Measurements from ENCODE around the gene RBM47.

Gene RBM47

GRCh38 chr4:40516651-40517050 lies 113.0 kb downstream of the RBM47 start:
- TF ChIP-seq TCF12 (IDR thresholded peaks at IDR 0.05; ENCODE audit: low read depth) (no peak), NFIC (IDR thresholded peaks at IDR 0.05) (no peak), MAX (IDR thresholded peaks at IDR 0.05) (no peak), TEAD4 (IDR thresholded peaks at IDR 0.05) (no peak), FOXM1 (IDR thresholded peaks at IDR 0.05; ENCODE audit: borderline replicate concordance, low read depth) (no peak), RAD21 (IDR thresholded peaks at IDR 0.05; ENCODE audit: low read depth) (no peak), USF1 (IDR thresholded peaks at IDR 0.05) (no peak), ZBTB7A (IDR thresholded peaks at IDR 0.05; ENCODE audit: low read depth) (no peak), EGR1 (IDR thresholded peaks at IDR 0.05) (no peak), CEBPB (IDR thresholded peaks at IDR 0.05) (no peak)
- TF ChIP-seq, protein P1, sequence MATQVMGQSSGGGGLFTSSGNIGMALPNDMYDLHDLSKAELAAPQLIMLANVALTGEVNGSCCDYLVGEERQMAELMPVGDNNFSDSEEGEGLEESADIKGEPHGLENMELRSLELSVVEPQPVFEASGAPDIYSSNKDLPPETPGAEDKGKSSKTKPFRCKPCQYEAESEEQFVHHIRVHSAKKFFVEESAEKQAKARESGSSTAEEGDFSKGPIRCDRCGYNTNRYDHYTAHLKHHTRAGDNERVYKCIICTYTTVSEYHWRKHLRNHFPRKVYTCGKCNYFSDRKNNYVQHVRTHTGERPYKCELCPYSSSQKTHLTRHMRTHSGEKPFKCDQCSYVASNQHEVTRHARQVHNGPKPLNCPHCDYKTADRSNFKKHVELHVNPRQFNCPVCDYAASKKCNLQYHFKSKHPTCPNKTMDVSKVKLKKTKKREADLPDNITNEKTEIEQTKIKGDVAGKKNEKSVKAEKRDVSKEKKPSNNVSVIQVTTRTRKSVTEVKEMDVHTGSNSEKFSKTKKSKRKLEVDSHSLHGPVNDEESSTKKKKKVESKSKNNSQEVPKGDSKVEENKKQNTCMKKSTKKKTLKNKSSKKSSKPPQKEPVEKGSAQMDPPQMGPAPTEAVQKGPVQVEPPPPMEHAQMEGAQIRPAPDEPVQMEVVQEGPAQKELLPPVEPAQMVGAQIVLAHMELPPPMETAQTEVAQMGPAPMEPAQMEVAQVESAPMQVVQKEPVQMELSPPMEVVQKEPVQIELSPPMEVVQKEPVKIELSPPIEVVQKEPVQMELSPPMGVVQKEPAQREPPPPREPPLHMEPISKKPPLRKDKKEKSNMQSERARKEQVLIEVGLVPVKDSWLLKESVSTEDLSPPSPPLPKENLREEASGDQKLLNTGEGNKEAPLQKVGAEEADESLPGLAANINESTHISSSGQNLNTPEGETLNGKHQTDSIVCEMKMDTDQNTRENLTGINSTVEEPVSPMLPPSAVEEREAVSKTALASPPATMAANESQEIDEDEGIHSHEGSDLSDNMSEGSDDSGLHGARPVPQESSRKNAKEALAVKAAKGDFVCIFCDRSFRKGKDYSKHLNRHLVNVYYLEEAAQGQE (IDR thresholded peaks at IDR 0.05; ENCODE audit: low read depth), result no peak

DNA sequence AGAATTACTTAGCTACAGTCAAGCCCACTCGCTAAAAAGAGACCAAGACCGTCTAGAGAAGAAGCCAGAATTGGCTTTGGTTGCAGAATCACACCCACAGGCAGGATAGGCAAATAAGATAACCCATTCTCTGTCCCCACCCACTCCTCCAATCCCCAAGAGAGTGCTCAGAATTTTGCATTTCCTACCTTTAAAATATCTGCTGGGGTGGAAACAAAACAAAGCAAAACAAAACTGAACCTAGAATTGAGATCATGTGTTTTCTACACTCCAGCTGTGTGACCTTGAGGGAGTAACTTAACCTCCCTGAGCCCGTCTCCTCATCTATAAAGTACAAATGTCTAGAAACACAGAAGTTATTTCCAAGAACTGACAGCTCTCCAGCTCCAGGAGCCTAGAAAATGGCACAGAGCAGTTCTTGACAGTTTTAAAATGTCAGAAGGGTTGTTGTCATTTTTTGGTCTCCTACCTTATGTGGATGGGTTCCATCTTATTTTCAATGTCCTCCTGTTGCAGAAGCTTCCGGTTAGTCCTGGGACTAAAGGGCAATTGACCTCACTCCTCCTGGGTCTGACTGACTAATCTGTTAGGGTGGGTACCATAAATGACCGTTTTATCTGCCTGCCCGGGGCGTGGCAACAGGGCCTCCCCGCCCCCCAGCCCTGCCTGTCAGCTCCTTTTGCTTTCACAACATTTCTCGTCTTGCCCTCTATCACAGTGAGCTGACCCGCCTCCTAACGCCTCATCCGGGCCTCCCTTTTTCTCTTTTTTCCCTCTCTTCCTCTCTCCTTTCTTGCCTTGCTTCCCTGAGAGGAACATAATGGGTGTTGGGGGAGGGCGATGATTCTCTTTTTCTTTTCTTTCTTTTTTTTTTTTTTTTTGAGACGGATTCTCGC lies 114.0 kb downstream of the RBM47 start:
- TF ChIP-seq, protein P1 (IDR thresholded peaks at IDR 0.05; ENCODE audit: low read depth), result no peak
- no peak for TF ChIP-seq TCF12 (IDR thresholded peaks at IDR 0.05; ENCODE audit: low read depth)
- TF ChIP-seq CEBPB (IDR thresholded peaks at IDR 0.05), result no peak
- no peak for TF ChIP-seq FOXM1 (IDR thresholded peaks at IDR 0.05; ENCODE audit: borderline replicate concordance, low read depth)
- TF ChIP-seq EGR1 (IDR thresholded peaks at IDR 0.05), result no peak
- TF ChIP-seq TEAD4 (IDR thresholded peaks at IDR 0.05), result no peak
- no peak for TF ChIP-seq YY1 (IDR thresholded peaks at IDR 0.05; ENCODE audit: low read depth)
- TF ChIP-seq NFIC (IDR thresholded peaks at IDR 0.05), result no peak
- no peak for TF ChIP-seq RAD21 (IDR thresholded peaks at IDR 0.05; ENCODE audit: low read depth)
- no peak for TF ChIP-seq MAX (IDR thresholded peaks at IDR 0.05)
- no peak for TF ChIP-seq EP300 (IDR thresholded peaks at IDR 0.05; ENCODE audit: borderline replicate concordance)
- no peak for TF ChIP-seq USF1 (IDR thresholded peaks at IDR 0.05)
- TF ChIP-seq ZBTB7A (IDR thresholded peaks at IDR 0.05; ENCODE audit: low read depth), result no peak
- no peak for TF ChIP-seq TAF1 (IDR thresholded peaks at IDR 0.05; ENCODE audit: low read depth)
- no peak for TF ChIP-seq CREB1 (IDR thresholded peaks at IDR 0.05; ENCODE audit: low read depth)

DNA sequence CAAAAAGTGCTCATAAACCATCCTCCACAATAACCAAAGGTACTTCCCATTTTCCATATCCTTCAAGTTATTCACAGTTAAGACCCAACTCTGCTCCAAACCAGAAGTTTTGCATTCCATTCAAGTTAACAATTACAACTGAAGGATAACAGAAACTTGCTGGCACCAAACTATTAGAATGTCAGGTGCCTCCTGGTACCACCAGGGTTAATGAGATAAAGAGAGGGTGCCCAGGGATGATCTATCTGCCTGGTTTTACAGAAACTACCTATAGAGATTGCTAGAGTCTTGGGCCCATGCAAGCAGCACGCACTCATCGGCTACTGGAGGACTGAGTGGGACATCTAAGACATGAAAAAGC lies 114.6 kb downstream of the RBM47 start:
- TF ChIP-seq CEBPB (IDR thresholded peaks at IDR 0.05), result no peak
- no peak for TF ChIP-seq EGR1 (IDR thresholded peaks at IDR 0.05)
- 0 out of 2 replicates have a peak, but pooled peaks have one; percentile 22 for TF ChIP-seq TEAD4 (IDR thresholded peaks at IDR 0.05)
- no peak for TF ChIP-seq MAX (IDR thresholded peaks at IDR 0.05)
- TF ChIP-seq CREB1 (IDR thresholded peaks at IDR 0.05; ENCODE audit: low read depth), result 0 out of 2 replicates have a peak, but pooled peaks have one; percentile 1

- TF ChIP-seq TEAD4 (IDR thresholded peaks at IDR 0.05) (no peak), YY1 (IDR thresholded peaks at IDR 0.05; ENCODE audit: low read depth) (no peak), TCF12 (IDR thresholded peaks at IDR 0.05; ENCODE audit: low read depth) (0 out of 2 replicates have a peak, but pooled peaks have one; percentile 15), EGR1 (IDR thresholded peaks at IDR 0.05) (peak; percentile 33; the same call in 1 of the 2 replicates)
Measured at GRCh38 chr4:40514497-40514951, 115.1 kb downstream of the RBM47 start.

GRCh38 chr4:40511036-40511614 lies 118.5 kb downstream of the RBM47 start:
- TF ChIP-seq TCF12 (IDR thresholded peaks at IDR 0.05; ENCODE audit: low read depth) (no peak), CREB1 (IDR thresholded peaks at IDR 0.05; ENCODE audit: low read depth) (no peak), FOXM1 (IDR thresholded peaks at IDR 0.05; ENCODE audit: borderline replicate concordance, low read depth) (no peak), RAD21 (IDR thresholded peaks at IDR 0.05; ENCODE audit: low read depth) (no peak), TAF1 (IDR thresholded peaks at IDR 0.05; ENCODE audit: low read depth) (no peak), USF1 (IDR thresholded peaks at IDR 0.05) (no peak), ZBTB7A (IDR thresholded peaks at IDR 0.05; ENCODE audit: low read depth) (no peak), NFIC (IDR thresholded peaks at IDR 0.05) (no peak), EP300 (IDR thresholded peaks at IDR 0.05; ENCODE audit: borderline replicate concordance) (no peak), MAX (IDR thresholded peaks at IDR 0.05) (no peak), CEBPB (IDR thresholded peaks at IDR 0.05) (no peak), TEAD4 (IDR thresholded peaks at IDR 0.05) (no peak), YY1 (IDR thresholded peaks at IDR 0.05; ENCODE audit: low read depth) (no peak), EGR1 (IDR thresholded peaks at IDR 0.05) (no peak)
- TF ChIP-seq, protein P1 (IDR thresholded peaks at IDR 0.05; ENCODE audit: low read depth), result no peak
